PC-3 (cell line): ENCODE results near the gene RIMS4. TPM values are rescaled to one million over a fixed set of nuclear protein-coding genes. Genes with fewer than 3 reads are reported as not detected.

Source experiments
- ATAC-seq: fragments of 200-7000 bp; cut with Tn5 transposase; 2 replicates; pipeline ENCODE4 v1.9.1; 2020; ENCODE audit warnings: mild to moderate bottlenecking, moderate library complexity
- BruUV-seq: library from RNA; stranded (reverse); fragments of 400-500 nt; replicated peaks from 2 replicates; lab custom pipeline; 2021; lab: Mats Ljungman, UMichigan
- CTCF ChIA-PET: fragments of 300-600 bp; sonication (Branson Sonifier 250); formaldehyde crosslinking; loops from one replicate; lab custom pipeline; 2022; ENCODE audit warnings: antibody characterized with exemption; lab: Charles Lee
- POLR2A ChIA-PET: fragments of 300-600 bp; sonication (Branson Sonifier 250); formaldehyde crosslinking; loops from one replicate; lab custom pipeline; 2022; ENCODE audit warnings: antibody characterized with exemption; ENCODE audit not compliant: unreplicated experiment; lab: Charles Lee
- DNase-seq: peaks from one replicate; pipeline ENCODE4 v3.0.0-alpha.2; 2015
- H2AFZ ChIP-seq: fragments of 300-600 bp; sonication (generic); 2 replicates; pipeline ENCODE4 v1.6.0; 2016; ENCODE audit warnings: antibody characterized with exemption, low read length
- H3F3A ChIP-seq: fragments of 300-600 bp; sonication (generic); one replicate; pipeline ENCODE4 v1.6.0; 2017; ENCODE audit warnings: antibody characterized with exemption, low read length, control low read depth, mild to moderate bottlenecking; ENCODE audit not compliant: unreplicated experiment
- H3K27ac ChIP-seq: fragments of 300-600 bp; sonication (generic); 2 replicates; pipeline ENCODE4 v1.5.1; 2016; ENCODE audit warnings: mild to moderate bottlenecking, low read length
- H3K27me3 ChIP-seq: fragments of 300-600 bp; sonication (generic); 2 replicates; pipeline ENCODE4 v1.6.1; 2016; ENCODE audit warnings: low read length, mixed read lengths
- H3K36me3 ChIP-seq: fragments of 300-600 bp; sonication (generic); 2 replicates; pipeline ENCODE4 v1.6.1; 2016; ENCODE audit warnings: low read depth, mixed run types, low read length, mixed read lengths
- H3K4me1 ChIP-seq: fragments of 300-600 bp; sonication (generic); 2 replicates; pipeline ENCODE4 v1.5.1; 2016; ENCODE audit warnings: low read length; ENCODE audit not compliant: insufficient read depth
- H3K4me2 ChIP-seq: fragments of 300-600 bp; sonication (generic); 2 replicates; pipeline ENCODE4 v1.6.0; 2016; ENCODE audit warnings: low read length
- H3K4me3 ChIP-seq: fragments of 300-600 bp; sonication (generic); 2 replicates; pipeline ENCODE4 v1.5.1; 2016; ENCODE audit warnings: mild to moderate bottlenecking, low read length, mixed read lengths
- H3K79me2 ChIP-seq: fragments of 300-600 bp; sonication (generic); 2 replicates; pipeline ENCODE4 v1.6.1; 2017; ENCODE audit warnings: low read length, mixed read lengths
- H3K9ac ChIP-seq: fragments of 300-600 bp; sonication (generic); 2 replicates; pipeline ENCODE4 v1.6.0; 2016; ENCODE audit warnings: mild to moderate bottlenecking, low read length
- H3K9me2 ChIP-seq: fragments of 300-600 bp; sonication (generic); replicated peaks from 2 replicates; pipeline ENCODE4 v1.6.1; 2016; ENCODE audit warnings: mixed run types, low read length, mixed read lengths
- H3K9me3 ChIP-seq: fragments of 300-600 bp; sonication (generic); 2 replicates; pipeline ENCODE4 v1.6.1; 2016; ENCODE audit warnings: low read length, mixed read lengths
- H4K20me1 ChIP-seq: fragments of 300-600 bp; sonication (generic); 2 replicates; pipeline ENCODE4 v1.6.1; 2016; ENCODE audit warnings: low read length, mixed read lengths
- EZH2 ChIP-seq: fragments of 300-600 bp; sonication (generic); IDR thresholded peaks from one replicate; pipeline ENCODE4 v1.6.1; 2017; ENCODE audit warnings: antibody characterized with exemption, mild to moderate bottlenecking, low read length; ENCODE audit not compliant: unreplicated experiment
- EZH2phosphoT487 ChIP-seq: fragments of 300-600 bp; sonication (generic); IDR thresholded peaks from 2 replicates; pipeline ENCODE4 v1.6.1; 2018; ENCODE audit warnings: mild to moderate bottlenecking, antibody characterized with exemption, low read length, borderline replicate concordance
- intact Hi-C: fragments of 100-400 bp; cut with micrococcal nuclease; formaldehyde crosslinking; loops from 2 replicates; pipeline ENCODE4 v1.9.0; 2023
- total RNA-seq: library from RNA; depleted of rRNA; stranded (reverse); fragments of >200 nt; gene quantifications from 2 replicates; pipeline ENCODE4 v1.2.3, GENCODE V29; 2014
- TF ChIP-seq, protein P1 (sequence below): fragments of 300-600 bp; sonication (generic); conservative IDR thresholded peaks from 2 replicates; pipeline ENCODE4 v1.5.1; 2017; ENCODE audit warnings: antibody characterized with exemption, low read depth, mild to moderate bottlenecking, low read length

RIMS4 gene
- total RNA-seq, 1 experiment from 2014 or later: 0.04 TPM

DNA sequence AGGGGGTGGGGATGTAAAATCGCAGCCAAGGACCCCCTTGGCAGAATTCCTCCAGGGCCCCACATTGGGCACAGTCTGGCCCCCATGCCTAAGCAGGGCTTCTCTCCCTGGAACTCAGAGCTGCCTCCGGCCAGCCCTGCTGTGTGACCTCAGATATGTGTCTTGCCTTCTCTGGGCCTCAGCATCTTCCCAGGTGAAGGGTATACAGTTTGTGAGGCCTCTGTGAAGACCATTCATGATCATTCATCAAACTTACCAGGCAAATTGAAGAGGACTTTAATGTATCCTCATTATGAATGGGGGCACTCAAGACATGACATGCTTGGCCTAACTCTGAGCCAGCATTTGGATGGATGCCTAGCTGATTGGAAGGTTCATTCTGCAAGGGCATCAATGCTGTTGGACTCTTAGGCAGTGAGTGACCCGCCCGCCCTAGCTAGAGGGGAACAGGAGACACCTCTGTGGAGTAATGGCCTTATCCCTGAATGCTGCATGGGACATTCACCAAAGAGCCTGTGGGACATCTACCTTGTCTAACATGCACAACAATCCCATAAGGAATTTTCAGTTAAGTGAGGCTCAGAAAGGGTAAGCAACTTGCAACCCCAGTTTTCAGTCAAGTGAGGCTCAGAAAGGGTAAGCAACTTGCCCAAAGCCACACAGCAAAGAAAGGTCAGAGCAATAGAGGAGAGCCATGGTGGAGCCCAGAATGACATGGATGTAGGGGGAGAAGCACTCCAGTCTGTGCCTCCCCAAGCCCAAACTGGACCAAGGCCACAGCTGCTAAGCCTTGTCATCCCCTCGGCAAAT is 94.6 kb downstream of the RIMS4 start:
- Histone ChIP-seq H3K9ac (no peak overlapping the region), H3K36me3 (no peaks in the 10 kb centered on the region), H3K4me3 (no peak overlapping the region), H3K4me2 (no peak overlapping the region), H3K27me3 (no peaks in the 10 kb centered on the region), H3F3A (no peaks in the 10 kb centered on the region), H3K4me1 (peaks cover 24% of the 10 kb centered on the region), H3K9me3 (no peaks in the 10 kb centered on the region), H2AFZ (no peak overlapping the region), H3K9me2 (no peaks in the 10 kb centered on the region), H3K27ac (no peak overlapping the region), H3K79me2 (no peaks in the 10 kb centered on the region), H4K20me1 (no peaks in the 10 kb centered on the region)
- BruUV-seq: no TSS peak
- ChIA-PET POLR2A (interaction anchor here (1.1 kb wide), 1 partner anchor 13 kb away, joined by 3 read pairs; no protein-coding TSS in a partner anchor), CTCF (no interaction called here)
- TF ChIP-seq EZH2phosphoT487 (no peak), EZH2 (no peak)
- TF ChIP-seq, protein P1, sequence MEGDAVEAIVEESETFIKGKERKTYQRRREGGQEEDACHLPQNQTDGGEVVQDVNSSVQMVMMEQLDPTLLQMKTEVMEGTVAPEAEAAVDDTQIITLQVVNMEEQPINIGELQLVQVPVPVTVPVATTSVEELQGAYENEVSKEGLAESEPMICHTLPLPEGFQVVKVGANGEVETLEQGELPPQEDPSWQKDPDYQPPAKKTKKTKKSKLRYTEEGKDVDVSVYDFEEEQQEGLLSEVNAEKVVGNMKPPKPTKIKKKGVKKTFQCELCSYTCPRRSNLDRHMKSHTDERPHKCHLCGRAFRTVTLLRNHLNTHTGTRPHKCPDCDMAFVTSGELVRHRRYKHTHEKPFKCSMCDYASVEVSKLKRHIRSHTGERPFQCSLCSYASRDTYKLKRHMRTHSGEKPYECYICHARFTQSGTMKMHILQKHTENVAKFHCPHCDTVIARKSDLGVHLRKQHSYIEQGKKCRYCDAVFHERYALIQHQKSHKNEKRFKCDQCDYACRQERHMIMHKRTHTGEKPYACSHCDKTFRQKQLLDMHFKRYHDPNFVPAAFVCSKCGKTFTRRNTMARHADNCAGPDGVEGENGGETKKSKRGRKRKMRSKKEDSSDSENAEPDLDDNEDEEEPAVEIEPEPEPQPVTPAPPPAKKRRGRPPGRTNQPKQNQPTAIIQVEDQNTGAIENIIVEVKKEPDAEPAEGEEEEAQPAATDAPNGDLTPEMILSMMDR: no peak
- ATAC-seq: no peak
- intact Hi-C loops: loop anchor here (2.0 kb wide), 1 partner anchor 13 kb away; no protein-coding TSS in a partner anchor
- DNase-seq: no peak

DNA sequence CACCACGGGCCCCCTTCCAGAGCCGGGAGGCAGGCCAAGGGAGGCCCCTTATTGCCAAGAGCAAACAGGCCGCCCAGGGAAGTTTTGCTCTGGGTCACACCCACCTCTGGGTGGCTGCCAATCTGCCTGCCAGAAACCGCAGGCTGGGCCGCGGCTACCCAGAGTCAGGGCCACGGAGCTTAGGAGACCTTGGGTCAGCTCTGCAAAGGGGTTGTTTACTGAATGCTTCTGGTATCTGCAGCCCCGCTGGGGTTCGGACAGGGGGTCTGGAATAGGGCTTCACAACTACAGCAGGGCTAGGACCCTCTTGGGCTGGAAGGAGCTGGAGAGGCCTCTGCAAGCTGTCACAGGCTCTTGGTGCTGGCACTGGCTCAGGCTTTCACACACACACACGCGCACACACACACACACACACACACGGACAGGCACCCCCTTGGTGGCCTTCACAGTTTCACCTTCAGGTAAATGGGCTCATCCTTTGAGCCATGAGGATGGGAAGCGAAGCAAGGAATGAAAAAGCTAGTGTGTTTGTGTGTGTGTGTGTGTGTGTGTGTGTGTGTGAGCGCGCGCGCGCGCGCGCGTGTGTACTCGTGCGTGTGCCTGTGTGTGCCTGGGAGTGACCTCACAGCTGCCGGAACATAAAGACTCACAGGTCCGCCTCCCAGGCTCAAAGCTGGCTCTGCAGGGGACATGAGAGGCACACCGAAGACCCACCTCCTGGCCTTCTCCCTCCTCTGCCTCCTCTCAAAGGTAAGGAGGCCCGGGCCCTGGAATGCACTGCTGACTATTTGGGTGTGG is 95.4 kb downstream of the RIMS4 start, which contains the start of gene CCN5:
Gene CCN5, plus strand, starts transcription at position 669 of the 798 bp plus-strand sequence. Its CDS starts 22 bp downstream, at position 691.
- no peaks in the 10 kb centered on the region for H3K36me3 ChIP-seq
- H3K27me3 ChIP-seq: no peaks in the 10 kb centered on the region
- H3K9me2 ChIP-seq: no peaks in the 10 kb centered on the region
- DNase-seq (peak; percentile 89), ATAC-seq (peak; percentile 93)
- 0 out of 2 replicates have a peak within 1 kb of the TSS, but pooled peaks have one; percentile 8 for H2AFZ ChIP-seq
- H3K4me1 ChIP-seq: peaks cover 16% of the 10 kb centered on the region
- H3K9me3 ChIP-seq: no peaks in the 10 kb centered on the region
- H3K4me3 ChIP-seq: no peak within 1 kb of the TSS
- no TSS peak for BruUV-seq
- no peak within 1 kb of the TSS for H3K9ac ChIP-seq
- no peaks in the 10 kb centered on the region for H3K79me2 ChIP-seq
- H3K27ac ChIP-seq: no peak within 1 kb of the TSS
- intact Hi-C loops: loop anchor here (2.0 kb wide), 1 partner anchor 14 kb away; no protein-coding TSS in a partner anchor
- POLR2A ChIA-PET: interaction anchor here (1.1 kb wide), 1 partner anchor 14 kb away, joined by 3 read pairs; no protein-coding TSS in a partner anchor
- no peak for TF ChIP-seq EZH2
- TF ChIP-seq, protein P1: no peak
- no peak for TF ChIP-seq EZH2phosphoT487
- H4K20me1 ChIP-seq: no peaks in the 10 kb centered on the region
- H3K4me2 ChIP-seq: peak within 1 kb of the TSS; percentile 66
- H3F3A ChIP-seq: no peaks in the 10 kb centered on the region
- CTCF ChIA-PET: no interaction called here
